Measurements from ENCODE around the gene XCL2. TPM values are rescaled to one million over a fixed set of nuclear protein-coding genes. Genes with fewer than 3 reads are reported as not detected.

XCL2 gene
- polyA plus RNA-seq, 3 donors: 0.56 to 1.9 TPM; not detected in 1

DNA sequence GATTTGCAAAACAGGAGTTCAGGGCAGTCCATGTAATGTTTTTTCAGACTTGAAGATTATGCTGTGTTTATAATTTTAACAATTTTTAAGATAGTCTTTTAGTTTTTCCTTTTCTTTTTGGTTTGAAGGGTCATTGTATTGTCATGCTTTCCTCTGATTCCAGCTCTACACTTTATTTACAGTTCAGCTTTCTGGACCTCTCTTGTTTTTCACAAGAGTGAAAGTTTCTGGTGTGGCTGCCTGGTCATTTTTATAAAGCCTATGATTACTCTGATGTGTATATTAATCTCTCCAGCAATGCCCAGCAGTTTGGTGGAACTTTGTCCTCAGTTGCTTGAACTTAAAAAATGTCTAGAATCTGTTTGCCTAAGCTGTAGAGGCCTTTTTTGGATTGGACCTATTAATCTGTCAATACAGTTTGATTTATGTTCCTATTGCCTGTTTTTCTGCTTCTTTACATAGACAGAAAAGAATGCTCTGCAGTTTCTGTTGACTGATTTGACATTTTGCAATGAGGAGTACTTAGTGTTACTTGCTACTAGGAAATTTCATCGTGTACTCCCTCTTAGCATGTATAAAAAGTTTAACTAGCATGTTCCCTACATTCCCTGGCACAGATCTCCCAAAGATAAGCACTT lies 52.2 kb downstream of the XCL2 start:
- TF ChIP-seq CTCF (IDR thresholded peaks at IDR 0.05): no peak
- Mint-ChIP-seq H3K4me1 (peaks cover 3% of the 10 kb centered on the region), H3K27me3 (ENCODE audit: low read depth in 3 of 3) (peaks cover 0 to 2% (median 0%) of the 10 kb centered on the region in 3 donors), H3K36me3 (no peaks in the 10 kb centered on the region), H3K4me3 (no peak overlapping the region), H3K27ac (no peak overlapping the region), H3K9me3 (peaks cover 0 to 3% (median 2%) of the 10 kb centered on the region in 7 donors)
- intact Hi-C loops (cut with micrococcal nuclease): no loop called here
- Histone ChIP-seq H3K4me1 (ENCODE audit: control insufficient read depth in 1 of 2, insufficient read depth in 2 of 2, low read length in 2 of 2) (peaks cover 0 to 2% of the 10 kb centered on the region in 2 donors), H4K20me1 (ENCODE audit: insufficient read depth, low read length) (no peaks in the 10 kb centered on the region), H3K4me3 (replicated peaks in 1 of 3; ENCODE audit: low read depth in 2 of 3, low read length in 3 of 3) (no peak overlapping the region), H3K27me3 (ENCODE audit: control insufficient read depth in 2 of 2, insufficient read depth in 2 of 2, low read length in 2 of 2) (no peaks in the 10 kb centered on the region), H3K9ac (ENCODE audit: insufficient read depth, low read length, poor library complexity, severe bottlenecking) (no peak overlapping the region), H3K9me3 (replicated peaks in 1 of 2; ENCODE audit: control insufficient read depth in 1 of 2, insufficient read depth in 1 of 2, low read length in 2 of 2) (no peaks in the 10 kb centered on the region), H3K79me2 (ENCODE audit: insufficient read depth, low read length) (no peaks in the 10 kb centered on the region), H2AFZ (ENCODE audit: insufficient read depth, low read depth, low read length, poor library complexity, severe bottlenecking) (no peak overlapping the region), H3K27ac (ENCODE audit: low read depth in 1 of 2, low read length in 2 of 2) (no peak overlapping the region), H3K36me3 (replicated peaks in 1 of 2; ENCODE audit: control insufficient read depth in 1 of 2, insufficient read depth in 2 of 2, low read length in 2 of 2) (no peaks in the 10 kb centered on the region), H3K4me2 (replicated peaks; ENCODE audit: extremely low read depth, low read length, poor library complexity, severe bottlenecking) (no peak overlapping the region)
- no peak for DNase-seq
- WGBS (ENCODE audit: insufficient coverage): no CpG with 5 or more reads among the region's 1 CpG

Other genes starting within 250 kb of the XCL2 start
- under 1 TPM in 1 of 3 donors, not detected in 2; 0.07 TPM for gene XCL1, start 32.6 kb upstream of the XCL2 start, polyA plus RNA-seq
- gene DPT, start 185.2 kb upstream of the XCL2 start, polyA plus RNA-seq: not detected

Measured in CD14-positive monocyte (primary cell).